ENCODE measurements around the gene FAM210B.

FAM210B gene

DNA sequence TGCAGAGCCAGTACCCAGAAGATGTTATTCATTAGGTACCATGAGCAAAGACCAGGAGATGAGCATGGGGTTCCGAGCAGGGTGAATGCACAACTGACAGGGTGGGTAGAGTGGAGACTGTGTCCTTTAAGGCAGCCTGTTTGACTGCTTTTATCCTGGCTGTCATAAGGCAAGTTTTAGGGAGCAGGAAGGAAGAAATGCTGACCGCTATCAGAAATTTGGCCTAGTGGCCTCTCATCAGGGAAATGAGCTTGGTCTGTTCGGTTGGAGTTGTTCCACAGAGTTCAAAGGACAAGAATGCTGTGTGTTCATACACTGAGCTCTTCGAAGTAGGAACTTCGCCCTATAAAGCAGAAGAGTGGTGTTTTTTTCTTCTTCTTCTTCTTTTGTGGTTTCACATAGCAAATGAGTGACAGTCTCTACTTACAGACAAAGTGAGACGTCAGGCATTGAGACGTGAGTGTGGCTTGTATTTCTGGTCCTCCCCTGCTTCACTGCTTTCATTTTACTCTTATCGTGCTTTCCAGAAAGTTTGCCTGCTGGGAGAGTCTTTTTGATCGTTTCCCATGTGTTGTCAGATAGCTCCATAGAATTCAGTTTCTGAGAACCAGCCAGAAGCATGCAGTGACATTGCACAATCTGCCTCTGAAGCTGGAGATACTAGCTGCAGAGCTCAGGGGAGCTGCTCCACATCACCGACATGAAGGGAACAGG lies 53.1 kb downstream of the FAM210B start, which contains the start of gene CASS4:
TSS of gene CASS4 (plus strand) at position 502 of the 714 bp plus-strand sequence. CDS start at position 701, 199 bp downstream.
- Histone ChIP-seq H3K4me3 (replicated peaks; ENCODE audit: insufficient read depth, low read length) (peak within 1 kb of the TSS; percentile 42), H3K27ac (replicated peaks) (peak within 1 kb of the TSS; percentile 68), H3K27me3 (ENCODE audit: insufficient read depth, poor library complexity, severe bottlenecking) (no peaks in the 10 kb centered on the region)
- DNase-seq (ENCODE audit: low read depth in 1 of 2, low spot score in 1 of 2): peak in 1 of 2 experiments; percentile 77
- TF ChIP-seq, protein P1, sequence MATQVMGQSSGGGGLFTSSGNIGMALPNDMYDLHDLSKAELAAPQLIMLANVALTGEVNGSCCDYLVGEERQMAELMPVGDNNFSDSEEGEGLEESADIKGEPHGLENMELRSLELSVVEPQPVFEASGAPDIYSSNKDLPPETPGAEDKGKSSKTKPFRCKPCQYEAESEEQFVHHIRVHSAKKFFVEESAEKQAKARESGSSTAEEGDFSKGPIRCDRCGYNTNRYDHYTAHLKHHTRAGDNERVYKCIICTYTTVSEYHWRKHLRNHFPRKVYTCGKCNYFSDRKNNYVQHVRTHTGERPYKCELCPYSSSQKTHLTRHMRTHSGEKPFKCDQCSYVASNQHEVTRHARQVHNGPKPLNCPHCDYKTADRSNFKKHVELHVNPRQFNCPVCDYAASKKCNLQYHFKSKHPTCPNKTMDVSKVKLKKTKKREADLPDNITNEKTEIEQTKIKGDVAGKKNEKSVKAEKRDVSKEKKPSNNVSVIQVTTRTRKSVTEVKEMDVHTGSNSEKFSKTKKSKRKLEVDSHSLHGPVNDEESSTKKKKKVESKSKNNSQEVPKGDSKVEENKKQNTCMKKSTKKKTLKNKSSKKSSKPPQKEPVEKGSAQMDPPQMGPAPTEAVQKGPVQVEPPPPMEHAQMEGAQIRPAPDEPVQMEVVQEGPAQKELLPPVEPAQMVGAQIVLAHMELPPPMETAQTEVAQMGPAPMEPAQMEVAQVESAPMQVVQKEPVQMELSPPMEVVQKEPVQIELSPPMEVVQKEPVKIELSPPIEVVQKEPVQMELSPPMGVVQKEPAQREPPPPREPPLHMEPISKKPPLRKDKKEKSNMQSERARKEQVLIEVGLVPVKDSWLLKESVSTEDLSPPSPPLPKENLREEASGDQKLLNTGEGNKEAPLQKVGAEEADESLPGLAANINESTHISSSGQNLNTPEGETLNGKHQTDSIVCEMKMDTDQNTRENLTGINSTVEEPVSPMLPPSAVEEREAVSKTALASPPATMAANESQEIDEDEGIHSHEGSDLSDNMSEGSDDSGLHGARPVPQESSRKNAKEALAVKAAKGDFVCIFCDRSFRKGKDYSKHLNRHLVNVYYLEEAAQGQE (IDR thresholded peaks at IDR 0.05; ENCODE audit: insufficient replicate concordance, low read depth): no peak
- peak; percentile 42; the same call in 1 of the 2 replicates for TF ChIP-seq SPI1 (IDR thresholded peaks at IDR 0.05; ENCODE audit: borderline replicate concordance, low read depth)

- Histone ChIP-seq H3K4me3 (replicated peaks; ENCODE audit: insufficient read depth, low read length) (peak overlapping the region; percentile 42), H3K27me3 (ENCODE audit: insufficient read depth, poor library complexity, severe bottlenecking) (no peaks in the 10 kb centered on the region), H3K27ac (replicated peaks) (peak overlapping the region; percentile 68)
- no peak for DNase-seq (ENCODE audit: low read depth in 1 of 2, low spot score in 1 of 2)
- TF ChIP-seq, protein P2, sequence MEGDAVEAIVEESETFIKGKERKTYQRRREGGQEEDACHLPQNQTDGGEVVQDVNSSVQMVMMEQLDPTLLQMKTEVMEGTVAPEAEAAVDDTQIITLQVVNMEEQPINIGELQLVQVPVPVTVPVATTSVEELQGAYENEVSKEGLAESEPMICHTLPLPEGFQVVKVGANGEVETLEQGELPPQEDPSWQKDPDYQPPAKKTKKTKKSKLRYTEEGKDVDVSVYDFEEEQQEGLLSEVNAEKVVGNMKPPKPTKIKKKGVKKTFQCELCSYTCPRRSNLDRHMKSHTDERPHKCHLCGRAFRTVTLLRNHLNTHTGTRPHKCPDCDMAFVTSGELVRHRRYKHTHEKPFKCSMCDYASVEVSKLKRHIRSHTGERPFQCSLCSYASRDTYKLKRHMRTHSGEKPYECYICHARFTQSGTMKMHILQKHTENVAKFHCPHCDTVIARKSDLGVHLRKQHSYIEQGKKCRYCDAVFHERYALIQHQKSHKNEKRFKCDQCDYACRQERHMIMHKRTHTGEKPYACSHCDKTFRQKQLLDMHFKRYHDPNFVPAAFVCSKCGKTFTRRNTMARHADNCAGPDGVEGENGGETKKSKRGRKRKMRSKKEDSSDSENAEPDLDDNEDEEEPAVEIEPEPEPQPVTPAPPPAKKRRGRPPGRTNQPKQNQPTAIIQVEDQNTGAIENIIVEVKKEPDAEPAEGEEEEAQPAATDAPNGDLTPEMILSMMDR (IDR thresholded peaks at IDR 0.05; ENCODE audit: insufficient read depth, low read length): no peak
- no peak; the same call in 1 of the 2 replicates for TF ChIP-seq POLR2AphosphoS5 (IDR thresholded peaks at IDR 0.05; ENCODE audit: low read depth)
- TF ChIP-seq GABPA (IDR thresholded peaks at IDR 0.05; ENCODE audit: low read depth): no peak
- no peak for TF ChIP-seq SPI1 (IDR thresholded peaks at IDR 0.05; ENCODE audit: borderline replicate concordance, low read depth)
- TF ChIP-seq, protein P1 (IDR thresholded peaks at IDR 0.05; ENCODE audit: insufficient replicate concordance, low read depth): no peak
Measured at GRCh38 chr20:56412473-56412790, 53.7 kb downstream of the FAM210B start.

- Histone ChIP-seq H3K27ac (replicated peaks) (peak overlapping the region; percentile 68), H3K4me3 (replicated peaks; ENCODE audit: insufficient read depth, low read length) (peak overlapping the region; percentile 42)
Measured at GRCh38 chr20:56412949-56413348, 54.2 kb downstream of the FAM210B start.

More at GRCh38 chr20:56412949-56413348, 54.2 kb downstream of the FAM210B start:
- TF ChIP-seq, protein P2 (IDR thresholded peaks at IDR 0.05; ENCODE audit: insufficient read depth, low read length): no peak
- TF ChIP-seq POLR2AphosphoS5 (IDR thresholded peaks at IDR 0.05; ENCODE audit: low read depth) (no peak), SPI1 (IDR thresholded peaks at IDR 0.05; ENCODE audit: borderline replicate concordance, low read depth) (no peak)
- no peaks in the 10 kb centered on the region for H3K27me3 ChIP-seq (ENCODE audit: insufficient read depth, poor library complexity, severe bottlenecking)
- no peak for DNase-seq (ENCODE audit: low read depth in 1 of 2, low spot score in 1 of 2)
